Ovary (tissue), 9 donors: ENCODE results near the gene TNFRSF1B. TPM values are rescaled to one million over a fixed set of nuclear protein-coding genes. Genes with fewer than 3 reads are reported as not detected.
A peak's percentile ranks its signal among the peaks of the same experiment; 100 is the strongest.

ENCODE experiments used
- DNase-seq, 5 donors: peaks; one replicate each; pipeline ENCODE4 v3.0.0-alpha.2; 2019 to 2020
- H3K27ac ChIP-seq, 2 donors: fragments of 200-600 bp; one replicate each; pipeline versions ENCODE4 v1.5.1 to v1.8.0; 2019 to 2022
- H3K27me3 ChIP-seq: fragments of 200-600 bp; one replicate; pipeline ENCODE4 v1.8.0; 2022
- H3K36me3 ChIP-seq: fragments of 200-600 bp; sonication (generic); one replicate; pipeline ENCODE4 v1.5.1; 2019
- H3K4me1 ChIP-seq: one replicate; pipeline ENCODE4 v1.8.1; 2013; ENCODE audit warnings: mild to moderate bottlenecking, moderate library complexity; ENCODE audit not compliant: insufficient read depth
- H3K4me3 ChIP-seq: fragments of 200-600 bp; sonication (generic); one replicate; pipeline ENCODE4 v1.5.1; 2017
- H3K9me3 ChIP-seq, 2 donors: fragments of 200-600 bp in 1 of 2; sonication (generic) in 1 of 2; one replicate each; pipeline versions ENCODE4 v1.5.1 to v1.8.1; 2013 to 2019; ENCODE audit warnings: mild to moderate bottlenecking in 1 of 2, moderate library complexity in 1 of 2
- CTCF ChIP-seq, 3 donors: fragments of 450-650 bp in 2 of 3; fragments of 200-600 bp in 1 of 3; IDR thresholded peaks; one replicate each; pipeline versions ENCODE4 v1.5.1 to v1.8.0; 2016 to 2022; ENCODE audit warnings: antibody characterized with exemption in 3 of 3, mild to moderate bottlenecking in 1 of 3
- EP300 ChIP-seq: sonication (generic); formaldehyde crosslinking; IDR thresholded peaks from one replicate; pipeline ENCODE4 v1.6.1; 2017; ENCODE audit warnings: antibody characterized with exemption
- POLR2A ChIP-seq: fragments of 450-650 bp; IDR thresholded peaks from one replicate; pipeline ENCODE4 v1.6.1; 2017; ENCODE audit warnings: antibody characterized with exemption, mild to moderate bottlenecking, moderate library complexity
- WGBS, 3 donors: extraction: QIAGEN DNeasy Blood & Tissue Kit in 1 of 3; methylation state at CpG; one replicate each; pipeline versions ENCODE4 v1.1.5 to v1.1.7; 2013 to 2017; 5-methylcytosine and 5-hydroxymethylcytosine counted together
- intact Hi-C, 4 donors: fragments of 100-400 bp; cut with DNase I; formaldehyde crosslinking; loops; one replicate each; pipeline versions ENCODE4 v1.11.0 to v1.15.1; 2022 to 2023
- polyA plus RNA-seq, 2 donors: library from polyadenylated mRNA; stranded (reverse); fragments of 200-250 nt in 1 of 2; fragments of 350-450 nt in 1 of 2; fragmentation: Illumina TruSeq in 1 of 2; extraction: RNeasy Lipid Tissue Mini Kit (QIAGEN cat#74804) in 1 of 2; gene quantifications; one replicate each; pipeline ENCODE4 v1.2.3, GENCODE V29; 2013 to 2014
- total RNA-seq, 7 donors: library from RNA; depleted of rRNA in 2 of 7; stranded (reverse); fragments of >200 nt in 2 of 7; fragmentation: NEBNext Ultra II Directional in 3 of 7; extraction: Animal tissue kit (Norgen Biotek cat#: 25700) in 3 of 7; gene quantifications; one replicate each; pipeline versions ENCODE4 v1.1.0 to v1.2.4, GENCODE V29; 2016 to 2023
- donor health status: DM: no; HTN: no; CAD: no; lungs with moderate emphysema.
- donor health status: DM: no; HTN: no; CAD: no.
- donor health status: Bipolar disorder and iron deficiency.
- donor health status: DM: yes; HTN: yes; CAD: no.
- donor health status: DM: no; HTN: no; CAD: no.
- donor health status: DM: yes; HTN: yes; CAD: no.

TNFRSF1B gene
- total and polyA plus RNA-seq, 9 donors, result 10.3 to 27.6 (median 18.7) TPM

- intact Hi-C loops, result no loop called here
- TF ChIP-seq POLR2A (no peak), EP300 (no peak), CTCF (IDR thresholded peaks at IDR 0.05) (no peak)
- H3K27me3 ChIP-seq, result no peaks in the 10 kb centered on the region
- no peaks in the 10 kb centered on the region for H3K4me1 ChIP-seq
- H3K27ac ChIP-seq, result no peak overlapping the region
- WGBS, 3 donors, result 95 to 98% (median 98%) methylated on average over 9 to 10 of the region's 10 CpGs
- DNase-seq, result no peak
- no peaks in the 10 kb centered on the region for H3K9me3 ChIP-seq
- H3K36me3 ChIP-seq, result no peaks in the 10 kb centered on the region
- no peak overlapping the region for H3K4me3 ChIP-seq
Observed at GRCh38 chr1:12134716-12135115, 32.1 kb upstream of the TNFRSF1B start.

GRCh38 chr1:12135612-12136011 lies 31.2 kb upstream of the TNFRSF1B start:
- H3K9me3 ChIP-seq, result no peaks in the 10 kb centered on the region
- DNase-seq, result peak in 3 of 5 donors; percentile 42 to 62 (median 56)
- no peaks in the 10 kb centered on the region for H3K4me1 ChIP-seq
- H3K4me3 ChIP-seq, result no peak overlapping the region
- TF ChIP-seq CTCF (IDR thresholded peaks at IDR 0.05) (no peak), POLR2A (no peak), EP300 (no peak)
- no peaks in the 10 kb centered on the region for H3K27me3 ChIP-seq
- H3K27ac ChIP-seq, result no peak overlapping the region
- no peaks in the 10 kb centered on the region for H3K36me3 ChIP-seq
- WGBS, 3 donors, result 26 to 27% (median 26%) methylated on average over 6 of the region's 6 CpGs
- intact Hi-C loops, result no loop called here

- Histone ChIP-seq H3K4me3 (no peak overlapping the region), H3K36me3 (no peaks in the 10 kb centered on the region), H3K27me3 (no peaks in the 10 kb centered on the region), H3K27ac (no peak overlapping the region), H3K4me1 (no peaks in the 10 kb centered on the region), H3K9me3 (no peaks in the 10 kb centered on the region)
- intact Hi-C loops, result no loop called here
- DNase-seq, result no peak
- 76 to 81% (median 80%) methylated on average over 8 of the region's 8 CpGs for WGBS, 3 donors
- TF ChIP-seq CTCF (IDR thresholded peaks at IDR 0.05), result no peak
- no peak for TF ChIP-seq EP300
- TF ChIP-seq POLR2A, result no peak
Observed at GRCh38 chr1:12136916-12137610, 29.7 kb upstream of the TNFRSF1B start.

- no peak overlapping the region for H3K27ac ChIP-seq
- no peak for DNase-seq
- H3K4me3 ChIP-seq, result no peak overlapping the region
- 70 to 75% (median 75%) methylated on average over 31 of the region's 31 CpGs for WGBS, 3 donors
- TF ChIP-seq EP300 (no peak), CTCF (IDR thresholded peaks at IDR 0.05) (no peak), POLR2A (no peak)
- H3K4me1 ChIP-seq, result peaks cover 9% of the 10 kb centered on the region
- H3K36me3 ChIP-seq, result no peaks in the 10 kb centered on the region
- H3K9me3 ChIP-seq, result no peaks in the 10 kb centered on the region
- intact Hi-C loops, result no loop called here
- H3K27me3 ChIP-seq, result no peaks in the 10 kb centered on the region
Observed at GRCh38 chr1:12138196-12139168, 28.3 kb upstream of the TNFRSF1B start.
